Esophagus (tissue), 2 donors: ENCODE measurements around the gene SMARCA4. TPM values are rescaled to one million over a fixed set of nuclear protein-coding genes. Genes with fewer than 3 reads are reported as not detected.

Experiments
- H3K27ac ChIP-seq, 2 donors: one replicate each; pipeline ENCODE4 v1.5.1; 2013; ENCODE audit warnings: low read depth in 2 of 2, mild to moderate bottlenecking in 2 of 2, inconsistent platforms in 1 of 2, low read length in 1 of 2, moderate library complexity in 1 of 2
- H3K27me3 ChIP-seq, 2 donors: one replicate each; pipeline ENCODE4 v1.6.1; 2013; ENCODE audit warnings: low read length in 2 of 2, control low read depth in 1 of 2, mild to moderate bottlenecking in 1 of 2; ENCODE audit not compliant: insufficient read depth in 2 of 2, control insufficient read depth in 1 of 2
- H3K36me3 ChIP-seq, 2 donors: one replicate each; pipeline ENCODE4 v1.6.1; 2013; ENCODE audit warnings: low read length in 1 of 2; ENCODE audit not compliant: control insufficient read depth in 2 of 2, insufficient read depth in 2 of 2
- H3K4me1 ChIP-seq, 2 donors: one replicate each; pipeline ENCODE4 v1.6.1; 2013; ENCODE audit warnings: low read length in 1 of 2; ENCODE audit not compliant: control insufficient read depth in 2 of 2, insufficient read depth in 2 of 2
- H3K4me3 ChIP-seq, 2 donors: one replicate each; pipeline ENCODE4 v1.5.1; 2013; ENCODE audit warnings: low read length in 2 of 2, mild to moderate bottlenecking in 2 of 2, low read depth in 1 of 2, moderate library complexity in 1 of 2
- H3K9me3 ChIP-seq, 2 donors: one replicate each; pipeline ENCODE4 v1.6.1; 2013; ENCODE audit warnings: mild to moderate bottlenecking in 2 of 2, low read depth in 1 of 2, low read length in 1 of 2, moderate library complexity in 1 of 2; ENCODE audit not compliant: control insufficient read depth in 2 of 2, insufficient read depth in 1 of 2
- WGBS, 2 donors: extraction: QIAGEN DNeasy Blood & Tissue Kit; methylation state at CpG; one replicate each; pipeline ENCODE4 v1.1.7; 2013; 5-methylcytosine and 5-hydroxymethylcytosine counted together
- polyA plus RNA-seq, 2 donors: library from polyadenylated mRNA; stranded (reverse); fragments of 200-250 nt; gene quantifications; one replicate each; pipeline ENCODE4 v1.2.3, GENCODE V29; 2013
- donor health status: healthy with polysubstance abuse.
- donor health status: Bipolar disorder and iron deficiency.

Gene SMARCA4
- polyA plus RNA-seq, 2 donors = 66.8 to 113 TPM

DNA sequence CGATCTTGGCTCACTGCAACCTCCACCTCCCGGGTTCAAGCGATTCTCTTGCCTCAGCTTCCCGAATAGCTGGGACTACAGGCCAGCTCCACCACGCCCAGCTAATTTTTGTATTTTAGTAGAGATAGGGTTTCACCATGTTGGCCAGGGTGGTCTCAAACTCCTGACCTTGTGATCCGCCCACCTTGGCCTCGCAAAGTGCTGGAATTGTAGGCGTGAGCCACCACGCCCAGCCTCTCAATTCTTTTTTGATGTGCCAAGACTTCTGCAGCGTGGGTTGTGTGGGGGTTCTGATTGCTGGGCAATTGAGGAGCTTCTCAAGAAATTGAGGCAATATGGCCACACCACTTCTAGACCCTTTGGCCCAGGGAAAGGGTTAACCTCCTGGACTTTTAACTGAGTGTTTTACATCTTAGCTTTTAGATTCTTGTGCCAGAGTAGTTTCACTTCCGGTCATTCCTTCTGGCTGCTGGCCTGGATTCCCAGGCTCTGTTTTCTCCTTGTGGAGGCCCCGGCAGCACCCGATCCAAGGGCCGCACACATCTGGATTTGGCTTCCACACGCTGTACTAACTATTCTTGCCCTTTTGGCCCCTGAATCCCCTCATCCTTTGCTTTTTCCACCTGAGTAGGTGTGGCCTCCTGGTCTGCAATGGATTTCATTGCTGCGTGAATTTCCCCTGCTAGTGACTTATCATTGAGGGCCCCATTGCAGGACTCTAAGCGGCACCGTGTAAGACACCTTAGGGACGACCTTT is 14.7 kb downstream of the SMARCA4 start:
- Histone ChIP-seq H3K4me3 (no peak overlapping the region), H3K4me1 (peaks cover 2 to 13% of the 10 kb centered on the region in 2 donors), H3K27me3 (no peaks in the 10 kb centered on the region), H3K27ac (peak overlapping the region in 1 of 2 donors; percentile 1), H3K9me3 (no peaks in the 10 kb centered on the region), H3K36me3 (no peaks in the 10 kb centered on the region)
- WGBS, 2 donors = 60 to 61% methylated on average over 19 of the region's 19 CpGs

DNA sequence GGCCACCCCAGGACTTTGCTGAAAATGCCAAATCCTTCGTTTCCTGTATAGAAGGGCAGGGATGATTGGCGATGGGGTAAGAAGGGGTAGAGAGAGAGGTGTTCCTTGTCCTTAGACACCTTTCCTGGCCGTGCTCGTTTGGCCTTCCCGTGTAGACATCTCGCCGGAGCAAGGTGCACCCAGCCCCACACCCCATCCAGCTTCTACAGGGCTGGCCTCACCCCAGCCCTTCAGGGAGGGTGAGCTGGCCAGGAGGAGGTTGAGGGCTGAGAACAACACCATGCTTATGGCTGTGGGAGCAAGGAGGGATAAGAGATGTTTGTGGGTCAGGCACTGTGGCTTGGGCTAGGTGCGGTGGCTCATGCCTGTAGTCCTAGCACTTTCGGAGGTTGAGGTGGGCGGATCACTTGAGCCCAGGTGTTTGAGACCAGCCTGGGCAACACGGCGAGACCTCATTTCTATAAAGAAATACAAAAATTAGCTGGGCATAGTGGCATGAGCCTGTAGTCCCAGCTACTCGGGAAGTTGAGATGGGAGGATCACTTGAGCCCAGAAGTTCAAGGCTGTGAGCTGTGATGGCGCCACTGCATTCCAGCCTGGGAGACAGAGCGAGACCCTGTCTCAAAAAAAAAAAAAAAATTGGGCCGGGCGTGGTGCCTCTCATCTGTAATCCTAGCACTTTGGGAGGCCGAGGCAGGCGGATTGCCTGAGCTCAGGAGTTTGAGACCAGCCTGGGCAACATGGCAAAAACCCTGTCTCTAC is 15.5 kb downstream of the SMARCA4 start:
- Histone ChIP-seq H3K36me3 (no peaks in the 10 kb centered on the region), H3K4me3 (no peak overlapping the region), H3K4me1 (peaks cover 2 to 13% of the 10 kb centered on the region in 2 donors), H3K27me3 (no peaks in the 10 kb centered on the region), H3K9me3 (no peaks in the 10 kb centered on the region), H3K27ac (peak overlapping the region; percentile 1 to 48)
- 69 to 77% methylated on average over 19 of the region's 19 CpGs for WGBS, 2 donors

DNA sequence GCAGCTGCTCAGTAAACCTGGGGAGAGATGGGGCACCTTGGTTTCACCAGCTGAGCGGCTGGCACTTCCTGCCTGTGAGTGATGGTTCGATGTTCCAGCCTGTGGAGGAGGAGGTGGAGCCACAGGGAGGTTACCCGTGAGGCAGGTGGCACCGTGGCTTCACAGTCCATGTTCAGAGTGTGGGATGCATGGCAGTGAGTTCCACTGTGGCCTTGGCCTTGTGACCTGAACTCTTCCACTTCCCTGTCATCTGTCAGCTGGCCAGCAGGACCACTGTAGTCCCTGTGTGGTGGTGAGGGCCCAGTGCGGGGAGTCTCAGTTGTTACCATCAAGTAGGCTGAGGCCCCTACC is 16.9 kb downstream of the SMARCA4 start:
- Histone ChIP-seq H3K9me3 (no peaks in the 10 kb centered on the region), H3K4me3 (no peak overlapping the region), H3K27ac (peak overlapping the region in 1 of 2 donors; percentile 20), H3K27me3 (no peaks in the 10 kb centered on the region), H3K4me1 (peaks cover 4 to 12% of the 10 kb centered on the region in 2 donors), H3K36me3 (no peaks in the 10 kb centered on the region)
- 71 to 79% methylated on average over 5 of the region's 5 CpGs for WGBS, 2 donors

DNA sequence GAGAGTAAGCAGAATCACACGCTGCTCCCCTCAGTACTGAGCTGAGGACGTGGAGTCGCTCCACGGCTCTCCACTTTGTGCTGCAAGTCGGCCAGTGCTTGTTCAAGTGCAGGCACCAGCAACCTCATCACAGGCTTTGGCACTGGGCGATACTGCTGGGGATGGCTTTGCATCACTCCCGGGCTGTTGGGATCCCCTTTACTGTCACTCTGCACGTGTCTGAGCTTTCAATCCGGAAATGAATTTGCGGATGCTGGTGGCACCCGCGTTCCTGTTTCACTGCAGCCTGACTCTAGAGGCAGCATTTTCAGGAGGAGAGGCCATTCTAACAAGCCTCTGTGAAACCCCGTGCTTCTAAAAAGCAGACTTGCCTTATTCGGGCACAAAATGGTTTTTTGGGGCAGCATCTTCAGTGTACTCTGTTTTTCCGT is 19.1 kb downstream of the SMARCA4 start:
- H3K9me3 ChIP-seq = no peaks in the 10 kb centered on the region
- H3K4me3 ChIP-seq = no peak overlapping the region
- peaks cover 4 to 12% of the 10 kb centered on the region in 2 donors for H3K4me1 ChIP-seq
- H3K36me3 ChIP-seq = peaks cover 0 to 10% of the 10 kb centered on the region in 2 donors
- no peaks in the 10 kb centered on the region for H3K27me3 ChIP-seq
- 75 to 79% methylated on average over 15 of the region's 15 CpGs for WGBS, 2 donors
- no peak overlapping the region for H3K27ac ChIP-seq

DNA sequence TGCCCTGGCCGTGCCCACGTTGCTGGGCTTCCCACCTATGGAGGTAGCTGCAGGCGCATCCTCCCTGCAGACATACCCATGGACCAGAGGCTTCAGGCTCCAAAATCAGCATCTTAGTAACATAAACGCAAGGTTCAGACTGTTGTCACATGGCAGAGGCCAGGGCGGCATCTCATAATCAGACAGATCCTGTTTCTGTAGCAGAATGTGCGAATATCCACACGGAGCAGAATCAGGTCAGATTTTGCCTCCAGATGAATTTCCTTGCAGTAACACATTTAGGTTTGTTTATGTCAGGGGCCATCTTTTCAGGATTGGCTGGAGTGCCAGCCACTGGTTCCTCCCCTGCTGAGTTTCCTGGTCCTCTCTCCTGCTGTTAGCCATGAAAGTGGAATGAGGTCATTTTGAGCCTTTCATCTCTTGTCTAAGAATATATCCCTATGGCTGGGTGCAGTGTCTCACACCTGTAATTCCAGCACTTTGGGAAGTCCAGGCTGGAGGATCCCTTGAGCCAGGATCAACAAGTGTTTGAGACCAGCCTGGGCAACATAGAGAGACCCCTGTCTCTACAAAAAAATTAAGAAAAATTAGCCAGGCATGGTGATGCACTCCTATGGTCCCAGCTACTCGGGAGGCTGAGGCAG is 20.5 kb downstream of the SMARCA4 start:
- no peaks in the 10 kb centered on the region for H3K27me3 ChIP-seq
- H3K4me3 ChIP-seq = no peak overlapping the region
- peaks cover 5 to 23% of the 10 kb centered on the region in 2 donors for H3K36me3 ChIP-seq
- no peaks in the 10 kb centered on the region for H3K9me3 ChIP-seq
- WGBS, 2 donors = 84 to 85% methylated on average over 8 of the region's 8 CpGs
- peaks cover 2 to 5% of the 10 kb centered on the region in 2 donors for H3K4me1 ChIP-seq
- no peak overlapping the region for H3K27ac ChIP-seq

DNA sequence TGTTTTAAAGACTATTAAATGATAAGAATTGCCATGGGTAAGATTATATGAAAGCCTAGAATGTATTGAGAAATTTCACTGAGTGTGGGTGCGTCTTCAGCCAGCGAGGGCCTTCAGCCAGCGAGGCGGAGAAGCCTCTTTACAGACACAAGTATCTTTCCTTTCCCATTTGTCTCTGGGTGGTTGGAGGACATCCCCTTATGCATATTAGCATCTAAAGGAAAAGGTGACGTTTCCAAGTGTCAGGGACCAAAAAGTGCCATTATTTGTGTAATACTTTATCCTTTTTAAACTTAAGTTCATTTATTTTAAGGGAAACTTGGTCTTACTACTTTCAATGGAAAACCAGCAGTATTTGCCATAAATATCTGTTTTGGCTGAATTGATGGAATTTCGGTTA is 22.2 kb downstream of the SMARCA4 start:
- no peaks in the 10 kb centered on the region for H3K27me3 ChIP-seq
- peaks cover 5 to 38% of the 10 kb centered on the region in 2 donors for H3K36me3 ChIP-seq
- 83 to 85% methylated on average over 6 of the region's 6 CpGs for WGBS, 2 donors
- no peaks in the 10 kb centered on the region for H3K9me3 ChIP-seq
- H3K4me3 ChIP-seq = no peak overlapping the region
- H3K4me1 ChIP-seq = peaks cover 0 to 2% of the 10 kb centered on the region in 2 donors
- no peak overlapping the region for H3K27ac ChIP-seq

DNA sequence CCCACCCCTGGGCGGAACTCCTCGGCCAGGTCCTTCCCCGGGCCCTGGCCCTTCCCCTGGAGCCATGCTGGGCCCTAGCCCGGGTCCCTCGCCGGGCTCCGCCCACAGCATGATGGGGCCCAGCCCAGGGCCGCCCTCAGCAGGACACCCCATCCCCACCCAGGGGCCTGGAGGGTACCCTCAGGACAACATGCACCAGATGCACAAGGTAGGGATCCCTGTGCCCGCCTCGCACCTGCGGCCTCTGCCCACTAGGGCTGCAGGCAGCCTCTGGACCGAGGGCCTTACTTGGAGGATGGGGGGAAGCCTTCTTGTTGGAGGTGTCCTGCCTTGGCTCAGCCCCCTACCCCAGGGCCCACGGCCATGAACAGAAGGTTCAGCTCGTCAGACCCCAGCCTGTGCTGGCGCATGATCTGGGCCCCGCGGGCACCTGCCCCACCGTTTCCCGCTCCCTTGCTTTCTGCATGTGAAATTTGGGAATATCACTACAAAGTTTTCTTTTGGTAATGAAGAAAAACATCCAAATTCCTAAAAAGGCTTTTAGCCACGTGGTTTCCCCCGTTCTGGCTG is 23.4 kb downstream of the SMARCA4 start:
- Histone ChIP-seq H3K36me3 (peaks cover 7 to 44% of the 10 kb centered on the region in 2 donors), H3K27ac (no peak overlapping the region), H3K4me1 (peaks cover 0 to 2% of the 10 kb centered on the region in 2 donors), H3K27me3 (no peaks in the 10 kb centered on the region), H3K9me3 (no peaks in the 10 kb centered on the region), H3K4me3 (no peak overlapping the region)
- WGBS, 2 donors = 88 to 92% methylated on average over 21 of the region's 21 CpGs

DNA sequence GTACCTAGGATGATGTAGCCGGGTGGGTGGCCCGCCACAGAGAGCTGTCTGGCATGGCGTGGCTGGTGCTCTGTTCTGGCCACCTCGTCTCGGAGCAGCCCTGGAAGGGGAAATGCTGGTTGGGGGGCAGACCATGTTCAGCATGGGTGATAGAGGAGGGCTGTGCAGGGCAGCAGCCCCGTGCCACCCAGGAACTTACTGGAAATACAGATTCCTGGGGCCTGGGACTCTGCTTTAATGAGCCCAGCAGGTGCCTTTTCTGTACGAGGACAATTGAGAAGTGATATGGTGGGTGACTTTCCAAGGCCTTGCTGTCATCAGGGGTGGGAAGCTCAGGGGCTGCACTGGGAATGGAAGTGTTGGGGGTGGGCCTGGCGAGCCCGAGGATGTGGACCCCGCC is 24.7 kb downstream of the SMARCA4 start:
- H3K27me3 ChIP-seq = no peaks in the 10 kb centered on the region
- peaks cover 0 to 2% of the 10 kb centered on the region in 2 donors for H3K4me1 ChIP-seq
- H3K27ac ChIP-seq = no peak overlapping the region
- WGBS, 2 donors = 92% methylated on average over 10 of the region's 10 CpGs
- H3K36me3 ChIP-seq = peaks cover 7 to 52% of the 10 kb centered on the region in 2 donors
- H3K9me3 ChIP-seq = no peaks in the 10 kb centered on the region
- no peak overlapping the region for H3K4me3 ChIP-seq

DNA sequence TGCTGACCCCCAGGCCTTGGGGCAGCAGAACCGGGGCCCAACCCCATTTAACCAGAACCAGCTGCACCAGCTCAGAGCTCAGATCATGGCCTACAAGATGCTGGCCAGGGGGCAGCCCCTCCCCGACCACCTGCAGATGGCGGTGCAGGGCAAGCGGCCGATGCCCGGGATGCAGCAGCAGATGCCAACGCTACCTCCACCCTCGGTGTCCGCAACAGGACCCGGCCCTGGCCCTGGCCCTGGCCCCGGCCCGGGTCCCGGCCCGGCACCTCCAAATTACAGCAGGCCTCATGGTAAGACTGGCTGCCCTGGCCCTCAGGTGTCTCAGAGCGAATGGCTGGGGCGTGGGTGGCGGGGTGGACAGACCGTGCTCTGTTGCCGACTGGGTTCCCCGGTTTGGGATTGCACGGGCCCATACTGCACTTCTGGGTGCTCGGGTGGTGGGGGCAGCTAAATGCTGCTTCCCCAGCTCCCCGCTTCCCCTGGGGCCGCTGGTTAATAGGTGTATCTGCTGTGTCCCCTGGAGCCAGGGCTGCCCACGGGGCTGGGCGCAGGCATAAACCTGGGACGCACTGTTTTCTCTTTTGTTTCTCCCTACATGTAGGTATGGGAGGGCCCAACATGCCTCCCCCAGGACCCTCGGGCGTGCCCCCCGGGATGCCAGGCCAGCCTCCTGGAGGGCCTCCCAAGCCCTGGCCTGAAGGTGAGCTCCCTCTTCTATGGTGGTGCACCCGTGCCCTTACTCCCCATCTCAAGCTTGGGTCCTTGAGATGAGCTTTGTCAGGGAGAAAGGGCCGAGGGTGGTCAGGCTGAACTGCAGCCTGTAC is 25.7 kb downstream of the SMARCA4 start:
- Histone ChIP-seq H3K4me3 (no peak overlapping the region), H3K27ac (no peak overlapping the region), H3K4me1 (no peaks in the 10 kb centered on the region), H3K27me3 (no peaks in the 10 kb centered on the region), H3K36me3 (peaks cover 13 to 62% of the 10 kb centered on the region in 2 donors), H3K9me3 (no peaks in the 10 kb centered on the region)
- WGBS, 2 donors = 95% methylated on average over 29 to 32 of the region's 32 CpGs
